HG02623 (cell line): ENCODE data around the gene PARP8.
"Not testable (repeated sequence)": the region's sequence is repeated elsewhere in the genome, so short reads cannot be mapped to it uniquely, and the experiment has no call there.

ENCODE experiments used
- ATAC-seq: cut with Tn5 transposase; IDR thresholded peaks from one replicate; pipeline ENCODE4 v1.9.1; 2021; ENCODE audit warnings: moderate library complexity; ENCODE audit not compliant: unreplicated experiment

Gene PARP8

DNA sequence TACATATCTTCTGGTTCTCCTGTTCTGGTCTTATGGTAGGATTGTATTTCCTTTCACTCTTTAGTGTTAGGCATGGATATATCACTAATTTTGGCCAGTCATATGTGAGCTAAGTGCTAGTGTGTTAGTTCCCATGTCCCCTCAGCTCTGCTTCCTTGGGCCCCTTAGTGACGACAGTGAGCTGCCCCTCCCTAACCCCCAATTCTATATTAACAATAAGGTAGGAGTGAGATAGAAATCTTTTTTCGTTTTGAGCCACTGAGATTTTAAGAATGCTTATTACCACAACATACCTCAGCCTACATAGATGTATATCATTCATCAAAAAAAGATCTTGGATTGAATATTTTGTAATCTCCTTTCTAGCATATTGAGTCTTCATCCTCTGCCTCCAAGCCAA, 100.5 kb downstream of the PARP8 start:
- ATAC-seq, result no peak

- ATAC-seq, result no peak
Observed at GRCh38 chr5:50767588-50767987, 101.2 kb downstream of the PARP8 start.

DNA sequence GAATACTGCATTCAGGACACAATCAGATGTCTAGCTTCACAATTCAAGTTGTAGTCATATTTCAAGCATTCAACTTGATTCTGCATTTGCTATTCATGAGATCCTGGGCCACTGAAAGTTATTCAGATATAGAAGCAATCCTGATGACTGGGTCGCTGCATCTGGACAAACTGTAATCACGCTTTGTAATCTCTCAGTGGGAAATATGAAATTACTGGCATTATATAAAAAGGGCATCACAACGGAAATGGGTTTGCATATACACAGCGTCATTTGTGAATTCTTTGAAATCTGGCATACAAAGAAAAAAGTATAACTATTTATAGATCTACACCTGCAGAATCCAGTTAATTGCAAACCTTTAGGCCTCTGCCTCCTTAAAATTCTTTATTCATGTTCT, 102.2 kb downstream of the PARP8 start:
- ATAC-seq, result no peak

GRCh38 chr5:50770441-50770840, 104.0 kb downstream of the PARP8 start:
- ATAC-seq, result no peak

DNA sequence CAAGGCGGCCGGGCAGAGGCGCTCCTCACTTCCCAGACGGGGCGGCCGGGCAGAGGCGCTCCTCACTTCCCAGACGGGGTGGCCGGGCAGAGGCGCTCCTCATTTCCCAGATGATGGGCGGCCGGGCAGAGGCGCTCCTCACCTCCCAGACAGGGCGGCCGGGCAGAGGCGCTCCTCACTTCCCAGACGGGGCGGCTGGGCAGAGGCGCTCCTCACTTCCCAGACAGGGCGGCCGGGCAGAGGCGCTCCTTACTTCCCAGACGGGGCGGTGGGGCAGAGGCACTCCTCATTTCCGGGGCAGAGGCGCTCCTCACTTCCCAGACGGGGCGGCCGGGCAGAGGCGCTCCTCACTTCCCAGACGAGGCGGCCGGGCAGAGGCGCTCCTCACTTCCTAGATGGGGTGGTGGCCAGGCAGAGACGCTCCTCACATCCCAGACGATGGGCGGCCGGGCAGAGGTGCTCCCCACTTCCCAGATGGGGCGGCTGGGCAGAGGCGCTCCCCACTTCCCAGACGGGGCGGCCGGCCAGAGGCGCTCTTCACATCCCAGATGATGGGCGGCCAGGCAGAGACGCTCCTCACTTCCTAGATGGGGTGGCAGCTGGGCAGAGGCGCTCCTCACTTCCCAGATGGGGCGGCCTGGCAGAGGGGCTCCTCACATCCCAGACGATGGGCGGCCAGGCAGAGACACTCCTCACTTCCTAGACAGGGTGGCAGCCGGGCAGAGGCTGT, 108.2 kb downstream of the PARP8 start:
- ATAC-seq, result not testable (repeated sequence)

GRCh38 chr5:50786073-50786472, 119.6 kb downstream of the PARP8 start:
- ATAC-seq, result no peak

- no peak for ATAC-seq
Observed at GRCh38 chr5:50791813-50792212, 125.4 kb downstream of the PARP8 start.

DNA sequence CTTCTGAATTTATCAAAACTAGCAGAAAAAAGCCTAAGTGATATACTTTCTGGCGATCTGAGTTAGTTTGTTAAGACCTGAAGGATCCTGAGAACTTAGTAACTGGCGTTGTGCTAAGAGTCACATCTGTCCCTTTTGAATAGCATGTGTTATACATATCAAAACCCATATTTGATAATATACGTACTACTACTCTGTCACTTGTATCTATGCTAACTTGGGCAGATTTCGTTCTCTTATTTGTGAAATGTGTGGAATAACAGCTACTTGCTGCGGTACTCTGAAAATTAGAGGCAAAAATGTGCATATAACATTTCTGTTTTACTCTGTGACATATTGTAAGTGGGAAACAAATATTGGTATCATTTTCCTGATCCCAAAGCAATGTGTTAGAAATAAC, 126.4 kb downstream of the PARP8 start:
- no peak for ATAC-seq

- no peak for ATAC-seq
Observed at GRCh38 chr5:50794812-50795211, 128.4 kb downstream of the PARP8 start.

DNA sequence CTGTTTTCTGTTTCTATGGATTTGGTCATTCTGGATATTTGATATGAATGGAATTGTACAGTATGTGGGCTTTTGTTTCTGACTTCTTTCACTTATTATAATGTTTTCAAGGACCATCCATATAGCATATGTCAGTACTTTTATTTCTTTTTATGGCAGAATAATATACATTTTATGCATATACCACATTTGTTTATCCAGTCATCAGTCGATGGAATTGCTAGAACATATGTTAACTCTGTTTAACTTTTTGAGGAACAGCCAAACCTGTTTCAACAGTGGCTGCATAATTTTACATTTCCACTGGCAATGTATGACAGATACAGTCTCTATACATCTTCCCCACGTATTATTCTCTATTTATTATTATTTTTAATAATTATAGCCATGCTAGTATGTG, 131.6 kb downstream of the PARP8 start:
- ATAC-seq, result no peak

- ATAC-seq, result no peak
Observed at GRCh38 chr5:50799596-50799995, 133.2 kb downstream of the PARP8 start.

DNA sequence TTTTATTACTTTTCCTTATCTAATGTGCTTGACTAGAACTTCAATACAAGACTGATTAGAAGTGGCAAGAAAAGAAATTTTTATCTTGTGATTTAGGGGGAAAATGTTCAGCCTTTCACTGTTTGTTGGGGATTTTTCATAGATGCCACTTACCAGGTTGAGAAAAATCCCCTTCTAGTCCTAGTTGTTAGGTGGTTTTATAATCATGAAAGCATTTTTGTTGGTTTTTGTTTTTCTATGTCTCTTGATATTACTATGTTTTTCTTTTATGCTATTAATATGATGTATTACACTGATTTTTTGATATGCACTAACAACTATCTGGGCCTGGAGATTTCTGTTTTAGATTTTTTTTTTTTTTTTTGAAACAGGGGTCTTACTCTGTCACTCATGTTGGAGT, 134.0 kb downstream of the PARP8 start:
- ATAC-seq, result no peak

DNA sequence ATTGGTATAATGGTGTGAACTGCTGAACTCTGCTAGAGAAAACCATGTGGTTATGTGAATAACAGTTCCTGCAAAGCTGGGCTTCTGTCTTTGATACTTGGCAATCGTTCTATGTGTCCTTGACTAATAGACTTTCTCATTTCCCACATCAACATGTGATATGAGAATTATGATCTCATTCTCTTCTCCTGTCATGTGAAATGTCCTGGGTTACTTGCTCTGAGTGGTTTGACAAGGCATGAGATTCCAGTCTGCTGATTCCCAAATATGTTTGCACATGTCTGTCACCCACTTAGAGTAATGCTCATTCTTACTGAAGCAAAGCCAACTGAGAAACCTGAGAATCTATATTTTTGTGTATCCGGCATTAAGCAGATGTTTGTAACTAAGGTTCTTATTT, 141.2 kb downstream of the PARP8 start:
- ATAC-seq, result no peak

DNA sequence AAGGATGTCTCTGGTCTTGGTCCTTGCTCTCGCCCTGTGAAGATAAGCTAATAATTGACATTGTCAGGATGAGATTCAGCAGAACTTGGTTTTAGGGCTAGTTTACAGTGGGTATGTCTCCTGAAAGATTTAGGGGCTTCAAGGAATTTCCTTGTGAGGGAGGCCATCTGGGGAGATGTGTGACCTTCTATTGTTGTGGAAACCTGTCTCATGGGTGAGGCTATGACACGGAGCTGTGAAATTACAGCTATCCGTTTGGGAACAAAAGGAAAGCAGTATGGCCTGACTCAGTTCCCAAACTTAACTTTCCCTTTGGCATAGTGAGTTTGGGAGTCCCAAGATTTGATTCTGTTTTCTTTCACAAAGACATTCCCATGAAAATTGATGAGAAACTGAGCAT, 142.0 kb downstream of the PARP8 start:
- no peak for ATAC-seq

GRCh38 chr5:50811746-50812145, 145.3 kb downstream of the PARP8 start:
- ATAC-seq, result not testable (repeated sequence)

- no peak for ATAC-seq
Observed at GRCh38 chr5:50813691-50814090, 147.3 kb downstream of the PARP8 start.

DNA sequence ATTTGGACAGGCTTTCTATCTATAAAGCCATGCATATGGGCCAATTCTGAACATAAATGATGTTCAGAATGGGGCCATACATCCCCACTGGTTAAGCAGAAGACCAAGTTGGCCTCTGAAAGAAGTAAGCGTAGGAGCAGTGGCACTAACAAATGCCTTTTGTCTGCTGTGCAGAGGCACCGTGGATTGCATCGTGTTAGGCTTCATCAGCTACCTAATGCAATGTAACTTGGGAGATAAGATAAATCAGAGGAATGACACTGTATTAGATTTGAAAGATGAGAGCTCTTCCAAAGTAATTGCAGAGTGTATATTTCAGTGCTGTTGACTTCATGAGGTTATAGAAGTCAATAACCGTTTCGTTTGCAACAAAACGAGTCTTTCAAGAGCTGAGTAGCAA, 148.1 kb downstream of the PARP8 start:
- no peak for ATAC-seq

DNA sequence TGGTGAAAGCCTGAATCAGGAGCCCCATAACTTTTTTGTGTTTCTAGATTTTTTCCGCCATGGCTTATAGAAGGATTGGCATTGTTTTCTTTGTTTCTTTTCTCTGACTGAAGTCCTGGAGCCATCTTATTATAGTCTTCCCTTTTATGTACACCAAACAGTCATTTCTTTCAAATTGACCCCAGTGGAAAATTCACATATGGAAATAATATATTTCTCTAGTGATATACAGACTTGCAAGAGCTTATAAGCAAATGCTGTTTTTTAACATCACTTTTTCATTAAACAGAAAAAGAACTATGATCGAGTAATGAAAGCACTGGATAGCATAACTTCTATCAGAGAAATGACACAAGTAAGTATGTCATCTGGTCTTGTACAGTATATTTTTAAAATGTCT, 155.6 kb downstream of the PARP8 start:
- no peak for ATAC-seq

- ATAC-seq, result no peak
Observed at GRCh38 chr5:50822761-50823160, 156.3 kb downstream of the PARP8 start.

DNA sequence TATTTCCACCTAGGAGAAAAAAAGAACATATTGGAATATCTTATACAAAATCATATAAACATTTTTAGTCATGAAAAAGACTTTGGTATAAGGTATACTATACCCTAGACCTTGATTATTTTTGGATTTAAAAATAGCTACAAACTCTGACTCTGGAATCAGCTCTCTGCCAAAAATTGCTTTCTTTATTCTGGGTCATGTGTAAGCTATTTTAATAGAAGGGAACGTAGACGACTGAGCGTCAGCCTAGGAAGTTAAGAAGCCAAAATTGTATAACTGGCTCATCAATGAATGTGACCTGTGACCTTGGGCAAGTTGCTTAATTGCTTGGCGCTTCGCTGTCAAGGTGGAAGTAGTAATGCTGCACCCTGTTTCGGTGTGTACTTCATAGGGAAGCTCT, 157.1 kb downstream of the PARP8 start:
- ATAC-seq, result no peak

DNA sequence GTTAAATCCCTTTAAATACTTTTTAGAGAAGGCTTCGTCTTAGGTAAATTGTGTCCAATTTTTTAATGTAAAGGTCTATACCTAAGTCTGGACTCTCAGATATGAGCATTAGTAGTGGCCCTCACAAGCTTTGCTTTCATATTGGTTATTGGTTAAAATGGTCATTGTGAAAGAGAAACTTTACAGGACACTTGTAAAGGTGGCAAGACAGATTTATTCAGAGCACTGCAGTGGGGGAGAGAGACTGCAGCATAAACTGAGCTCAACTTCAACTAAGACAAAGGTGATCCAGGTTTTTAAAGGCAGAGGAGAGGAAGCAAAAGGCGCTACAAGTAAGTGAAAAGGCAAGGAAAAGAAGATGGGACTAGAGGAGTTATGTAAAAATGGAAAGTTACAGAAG, 157.7 kb downstream of the PARP8 start:
- ATAC-seq, result no peak

DNA sequence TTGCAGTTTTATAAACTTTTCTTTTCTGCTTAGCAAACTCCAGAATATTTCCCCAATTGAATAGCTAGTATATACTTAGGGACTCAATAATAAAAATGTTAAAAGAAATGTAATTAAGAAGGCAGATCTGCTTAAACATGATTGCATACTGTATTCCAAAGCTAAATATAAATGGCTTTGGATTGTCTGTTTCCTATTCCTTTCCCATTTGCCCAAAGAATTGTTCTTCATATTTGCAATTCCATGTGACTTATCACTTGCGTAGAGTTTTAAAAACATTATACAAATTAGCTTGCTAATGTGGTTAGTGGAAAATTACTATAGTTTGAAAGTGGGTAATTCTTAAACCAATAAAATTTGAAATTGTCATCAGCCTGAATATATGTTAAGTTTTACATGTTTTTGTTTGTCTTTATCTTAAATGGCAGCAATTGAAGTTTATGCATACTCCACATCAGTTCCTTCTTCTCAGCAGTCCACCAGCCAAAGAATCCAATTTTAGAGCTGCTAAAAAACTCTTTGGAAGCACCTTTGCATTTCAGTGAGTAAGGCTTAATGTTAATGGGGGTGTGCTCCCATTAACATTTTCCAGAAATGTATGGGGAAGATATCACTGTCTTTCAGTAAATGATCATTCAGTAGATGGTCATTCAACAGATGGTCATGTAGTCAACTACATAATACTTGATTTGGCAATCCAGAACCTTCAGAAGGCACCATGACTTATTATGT, 161.2 kb downstream of the PARP8 start:
- no peak for ATAC-seq

GRCh38 chr5:50829023-50829422, 162.6 kb downstream of the PARP8 start:
- no peak for ATAC-seq
